Mammary epithelial cell (primary cell): ENCODE data around the gene BCL11B.

Source experiments
- EZH2 ChIP-seq: IDR thresholded peaks from 2 replicates; pipeline ENCODE4 v1.6.1; 2012; ENCODE audit warnings: low read length, inconsistent platforms, borderline replicate concordance
- TF ChIP-seq, protein P1 (sequence below), 2 donors: IDR thresholded peaks in 1 of 2; conservative IDR thresholded peaks in 1 of 2; 2 replicates each; pipeline ENCODE4 v1.5.1; 2011 to 2012; ENCODE audit warnings: inconsistent platforms in 2 of 2, low read length in 2 of 2, mild to moderate bottlenecking in 2 of 2, control low read depth in 1 of 2, low read depth in 1 of 2; ENCODE audit not compliant: insufficient read depth in 1 of 2; ENCODE audit errors: extremely low read depth in 1 of 2

DNA sequence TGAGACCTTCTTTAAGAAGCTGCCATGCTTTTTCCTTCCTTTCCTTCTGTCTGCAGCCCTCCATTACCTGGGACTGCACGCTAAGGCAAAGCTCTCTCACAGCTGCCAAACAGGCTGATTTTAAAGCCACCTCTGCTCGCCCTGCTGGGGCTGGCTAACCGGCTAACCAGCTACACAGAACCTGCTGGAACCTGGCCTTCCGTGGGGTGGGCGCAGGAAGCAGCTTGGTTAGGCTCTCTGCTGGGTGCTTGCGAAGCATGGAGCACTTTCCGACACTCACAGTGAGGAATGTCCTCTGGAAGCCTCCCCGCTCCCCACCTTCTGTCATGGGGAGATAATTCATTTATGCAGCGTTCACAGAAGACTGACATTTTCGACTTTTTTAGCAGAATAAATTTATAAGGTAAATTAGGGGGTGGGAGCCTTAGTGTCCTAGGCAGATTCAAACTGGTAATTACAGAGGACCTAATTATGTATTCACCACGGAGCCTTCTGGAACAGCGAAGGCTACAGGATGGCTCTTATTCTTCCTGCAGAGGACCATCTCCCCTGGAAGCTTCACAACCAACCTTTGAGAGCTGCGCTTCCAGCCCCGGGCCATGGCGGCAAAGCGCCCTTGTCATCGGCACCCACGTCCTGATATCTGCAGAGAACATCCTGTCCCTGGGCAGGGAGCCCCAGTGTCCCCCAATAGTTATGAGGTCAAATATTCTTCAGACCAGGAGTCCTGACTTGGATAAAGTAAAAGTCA is 12.4 kb upstream of the BCL11B start:
- TF ChIP-seq, protein P1, sequence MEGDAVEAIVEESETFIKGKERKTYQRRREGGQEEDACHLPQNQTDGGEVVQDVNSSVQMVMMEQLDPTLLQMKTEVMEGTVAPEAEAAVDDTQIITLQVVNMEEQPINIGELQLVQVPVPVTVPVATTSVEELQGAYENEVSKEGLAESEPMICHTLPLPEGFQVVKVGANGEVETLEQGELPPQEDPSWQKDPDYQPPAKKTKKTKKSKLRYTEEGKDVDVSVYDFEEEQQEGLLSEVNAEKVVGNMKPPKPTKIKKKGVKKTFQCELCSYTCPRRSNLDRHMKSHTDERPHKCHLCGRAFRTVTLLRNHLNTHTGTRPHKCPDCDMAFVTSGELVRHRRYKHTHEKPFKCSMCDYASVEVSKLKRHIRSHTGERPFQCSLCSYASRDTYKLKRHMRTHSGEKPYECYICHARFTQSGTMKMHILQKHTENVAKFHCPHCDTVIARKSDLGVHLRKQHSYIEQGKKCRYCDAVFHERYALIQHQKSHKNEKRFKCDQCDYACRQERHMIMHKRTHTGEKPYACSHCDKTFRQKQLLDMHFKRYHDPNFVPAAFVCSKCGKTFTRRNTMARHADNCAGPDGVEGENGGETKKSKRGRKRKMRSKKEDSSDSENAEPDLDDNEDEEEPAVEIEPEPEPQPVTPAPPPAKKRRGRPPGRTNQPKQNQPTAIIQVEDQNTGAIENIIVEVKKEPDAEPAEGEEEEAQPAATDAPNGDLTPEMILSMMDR (conservative IDR thresholded peaks at IDR 0.05 in 1 of 2, IDR thresholded peaks at IDR 0.05 in 1 of 2; ENCODE audit: extremely low read depth in 1 of 2, insufficient read depth in 1 of 2, low read depth in 1 of 2, low read length in 2 of 2), result no peak
- no peak for TF ChIP-seq EZH2
